OCI-LY1 (cell line): ENCODE measurements around the gene GIPC2.

Experiments
- EZH2 ChIP-seq: fragments of 200-600 bp; sonication (generic), shearing (Covaris generic); IDR thresholded peaks from 2 replicates; pipeline ENCODE4 v1.8.0; 2017; ENCODE audit warnings: borderline replicate concordance, mixed run types, mild to moderate bottlenecking, antibody characterized with exemption, low read length, moderate library complexity, mixed read lengths
- TF ChIP-seq, protein P1 (sequence below): fragments of 200-600 bp; sonication (generic), shearing (Covaris generic); IDR thresholded peaks from 2 replicates; pipeline ENCODE4 v1.5.1; 2017; ENCODE audit warnings: mild to moderate bottlenecking, antibody characterized with exemption, low read length, moderate library complexity, mixed read lengths

DNA sequence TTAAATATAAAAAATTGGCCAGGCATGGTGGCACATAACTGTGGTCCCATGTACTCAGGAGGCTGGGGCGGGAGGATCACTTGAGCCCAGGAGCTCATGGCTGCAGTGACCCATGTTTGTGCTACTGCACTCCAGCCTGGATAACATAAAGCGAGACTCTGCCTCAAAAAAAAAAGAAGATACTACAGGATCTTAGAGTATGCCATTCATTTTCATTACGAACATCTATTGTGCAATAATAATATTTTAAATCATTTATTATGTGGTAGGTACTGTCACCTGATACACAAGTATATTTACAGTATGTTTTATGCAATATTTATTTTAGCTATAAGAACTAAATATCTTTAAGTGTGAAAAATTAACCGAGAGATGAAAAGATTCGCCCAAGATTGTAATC lies 9.3 kb upstream of the GIPC2 start:
- TF ChIP-seq, protein P1, sequence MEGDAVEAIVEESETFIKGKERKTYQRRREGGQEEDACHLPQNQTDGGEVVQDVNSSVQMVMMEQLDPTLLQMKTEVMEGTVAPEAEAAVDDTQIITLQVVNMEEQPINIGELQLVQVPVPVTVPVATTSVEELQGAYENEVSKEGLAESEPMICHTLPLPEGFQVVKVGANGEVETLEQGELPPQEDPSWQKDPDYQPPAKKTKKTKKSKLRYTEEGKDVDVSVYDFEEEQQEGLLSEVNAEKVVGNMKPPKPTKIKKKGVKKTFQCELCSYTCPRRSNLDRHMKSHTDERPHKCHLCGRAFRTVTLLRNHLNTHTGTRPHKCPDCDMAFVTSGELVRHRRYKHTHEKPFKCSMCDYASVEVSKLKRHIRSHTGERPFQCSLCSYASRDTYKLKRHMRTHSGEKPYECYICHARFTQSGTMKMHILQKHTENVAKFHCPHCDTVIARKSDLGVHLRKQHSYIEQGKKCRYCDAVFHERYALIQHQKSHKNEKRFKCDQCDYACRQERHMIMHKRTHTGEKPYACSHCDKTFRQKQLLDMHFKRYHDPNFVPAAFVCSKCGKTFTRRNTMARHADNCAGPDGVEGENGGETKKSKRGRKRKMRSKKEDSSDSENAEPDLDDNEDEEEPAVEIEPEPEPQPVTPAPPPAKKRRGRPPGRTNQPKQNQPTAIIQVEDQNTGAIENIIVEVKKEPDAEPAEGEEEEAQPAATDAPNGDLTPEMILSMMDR: no peak
- TF ChIP-seq EZH2: no peak
